HepG2 (cell line): ENCODE results near the gene NDEL1. TPM values are rescaled to one million over a fixed set of nuclear protein-coding genes. Genes with fewer than 3 reads are reported as not detected.

Experiments used
- HNF4G ChIP-seq, 2 experiments: sonication (generic) in 1 of 2; formaldehyde crosslinking in 1 of 2; IDR thresholded peaks; 2 replicates each; pipeline versions ENCODE4 v1.4.0 to v1.6.1; 2011 to 2020; ENCODE audit warnings: borderline replicate concordance in 2 of 2, low read depth in 2 of 2, mild to moderate bottlenecking in 2 of 2, low read length in 1 of 2, missing genetic modification reagents in 1 of 2, moderate library complexity in 1 of 2
- LBX2 ChIP-seq: sonication (generic); formaldehyde crosslinking; IDR thresholded peaks from 2 replicates; pipeline ENCODE4 v1.5.0; 2020; ENCODE audit warnings: missing genetic modification reagents, mild to moderate bottlenecking, borderline replicate concordance
- MED8 ChIP-seq: sonication (generic); formaldehyde crosslinking; IDR thresholded peaks from 2 replicates; pipeline ENCODE4 v1.8.1; 2023; ENCODE audit warnings: mild to moderate bottlenecking, missing genetic modification reagents; ENCODE audit not compliant: insufficient replicate concordance
- NBN ChIP-seq: fragments of 450-650 bp; conservative IDR thresholded peaks from 2 replicates; pipeline ENCODE4 v1.6.1; 2017
- NR1H2 ChIP-seq: sonication (generic); formaldehyde crosslinking; IDR thresholded peaks from 2 replicates; pipeline ENCODE4 v1.8.1; 2022; ENCODE audit warnings: low read depth, missing genetic modification reagents, borderline replicate concordance
- RBM22 ChIP-seq: fragments of 200-400 bp; formaldehyde crosslinking; optimal IDR thresholded peaks from 2 replicates; pipeline ENCODE3; 2017; ENCODE audit warnings: mild to moderate bottlenecking, low read length, moderate library complexity
- RFX5 ChIP-seq: IDR thresholded peaks from 2 replicates; pipeline ENCODE4 v1.6.1; 2011; ENCODE audit warnings: low read depth, low read length, improper control_type of control experiment
- ZNF317 ChIP-seq: sonication (generic); formaldehyde crosslinking; IDR thresholded peaks from 2 replicates; pipeline ENCODE4 v1.5.0; 2020; ENCODE audit warnings: mild to moderate bottlenecking, missing genetic modification reagents
- ZNF451 ChIP-seq: sonication (generic); formaldehyde crosslinking; IDR thresholded peaks from 2 replicates; pipeline ENCODE4 v1.5.0; 2020; ENCODE audit warnings: mild to moderate bottlenecking, missing genetic modification reagents
- polyA plus RNA-seq, 8 experiments: library from polyadenylated mRNA; depleted of rRNA in 3 of 8; stranded (reverse) in 7 of 8; unstranded in 1 of 8; fragments of >200 nt; fragmentation: Illumina TruSeq in 4 of 8; extraction: Trizol in 4 of 8; gene quantifications; 2 replicates each; pipeline versions ENCODE4 v1.2.1 to v1.2.3, GENCODE V29; 2011 to 2016; ENCODE audit warnings: low read depth in 4 of 8, missing spikeins in 1 of 8, mixed read lengths in 1 of 8; ENCODE audit not compliant: insufficient read depth in 1 of 8
- total RNA-seq, 5 experiments: library from RNA; depleted of rRNA; stranded (reverse); fragments of >200 nt; fragmentation: Illumina TruSeq; extraction: Trizol; gene quantifications; 2 replicates each; pipeline ENCODE4 v1.2.3, GENCODE V29; 2016; ENCODE audit warnings: low read depth in 1 of 5
- TF ChIP-seq, protein P1 (sequence below): sonication (generic); formaldehyde crosslinking; IDR thresholded peaks from 2 replicates; pipeline ENCODE4 v1.4.0; 2020; ENCODE audit warnings: missing genetic modification reagents, borderline replicate concordance
- TF ChIP-seq, protein P2 (sequence below): IDR thresholded peaks from 2 replicates; pipeline ENCODE4 v1.6.1; 2012; ENCODE audit warnings: inconsistent platforms
- TF ChIP-seq, protein P3 (sequence below): sonication (generic); formaldehyde crosslinking; IDR thresholded peaks from 2 replicates; pipeline ENCODE4 v1.5.1; 2020; ENCODE audit warnings: mild to moderate bottlenecking, missing genetic modification reagents, moderate library complexity
- TF ChIP-seq, protein P4 (sequence below): sonication (generic); formaldehyde crosslinking; IDR thresholded peaks from 2 replicates; pipeline ENCODE4 v1.9.0; 2022; ENCODE audit warnings: missing genetic modification reagents, mild to moderate bottlenecking, borderline replicate concordance

Gene NDEL1
- total and polyA plus RNA-seq, 2 of the 13 experiments (the other 11 are each of a cell fraction or from before 2014, with no cell fraction given) = 59.8 to 153 TPM

DNA sequence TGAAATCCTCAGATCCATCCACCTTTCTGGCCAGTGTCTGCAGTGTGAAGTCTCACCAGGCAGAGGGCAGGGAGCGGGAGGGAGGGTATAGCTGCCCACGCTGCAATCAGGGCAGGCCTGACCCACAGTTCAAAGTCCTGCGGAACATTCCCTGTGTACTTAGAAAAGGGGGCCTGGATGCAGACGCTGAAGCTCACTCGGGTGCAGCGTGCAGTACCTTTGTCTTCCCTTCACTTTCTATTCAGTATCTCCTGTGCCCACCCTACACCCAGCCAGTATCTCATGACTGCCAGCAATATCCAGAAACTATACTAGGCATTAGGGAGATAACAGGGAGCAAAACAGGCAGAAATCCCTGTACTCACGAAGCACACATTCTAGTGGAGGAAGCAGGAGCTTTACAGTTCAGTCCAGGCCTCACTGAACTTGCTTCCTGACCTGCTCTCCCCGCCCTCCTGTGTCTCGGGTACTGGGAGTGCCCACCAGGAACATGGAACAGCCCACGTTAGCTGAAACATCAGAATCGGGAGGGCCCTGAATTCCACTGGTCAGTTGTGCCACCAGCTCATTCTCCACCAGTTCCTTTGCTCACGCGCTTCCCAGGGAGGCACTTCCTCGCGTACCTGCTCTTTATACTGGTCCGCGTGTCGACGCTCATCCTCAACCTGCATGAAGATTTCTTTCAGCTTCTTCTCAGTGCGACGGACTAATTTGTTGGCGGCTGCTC, 42.2 kb downstream of the NDEL1 start (continued):
- TF ChIP-seq RBM22 (peak; percentile 85), RFX5 (no peak), MED8 (CRISPR knock-in tag) (no peak), ZNF317 (no peak), NBN (no peak), HNF4G (IDR thresholded peaks at IDR 0.05; ENCODE audit: borderline replicate concordance, low read depth, low read length) (0 out of 2 replicates have a peak, but pooled peaks have one; percentile 32), HNF4G (CRISPR knock-in tag; IDR thresholded peaks at IDR 0.05; ENCODE audit: borderline replicate concordance, low read depth) (no peak), NR1H2 (no peak), ZNF451 (CRISPR knock-in tag) (peak; percentile 26; the same call in 1 of the 2 replicates), LBX2 (CRISPR knock-in tag) (no peak)
- TF ChIP-seq, protein P1, sequence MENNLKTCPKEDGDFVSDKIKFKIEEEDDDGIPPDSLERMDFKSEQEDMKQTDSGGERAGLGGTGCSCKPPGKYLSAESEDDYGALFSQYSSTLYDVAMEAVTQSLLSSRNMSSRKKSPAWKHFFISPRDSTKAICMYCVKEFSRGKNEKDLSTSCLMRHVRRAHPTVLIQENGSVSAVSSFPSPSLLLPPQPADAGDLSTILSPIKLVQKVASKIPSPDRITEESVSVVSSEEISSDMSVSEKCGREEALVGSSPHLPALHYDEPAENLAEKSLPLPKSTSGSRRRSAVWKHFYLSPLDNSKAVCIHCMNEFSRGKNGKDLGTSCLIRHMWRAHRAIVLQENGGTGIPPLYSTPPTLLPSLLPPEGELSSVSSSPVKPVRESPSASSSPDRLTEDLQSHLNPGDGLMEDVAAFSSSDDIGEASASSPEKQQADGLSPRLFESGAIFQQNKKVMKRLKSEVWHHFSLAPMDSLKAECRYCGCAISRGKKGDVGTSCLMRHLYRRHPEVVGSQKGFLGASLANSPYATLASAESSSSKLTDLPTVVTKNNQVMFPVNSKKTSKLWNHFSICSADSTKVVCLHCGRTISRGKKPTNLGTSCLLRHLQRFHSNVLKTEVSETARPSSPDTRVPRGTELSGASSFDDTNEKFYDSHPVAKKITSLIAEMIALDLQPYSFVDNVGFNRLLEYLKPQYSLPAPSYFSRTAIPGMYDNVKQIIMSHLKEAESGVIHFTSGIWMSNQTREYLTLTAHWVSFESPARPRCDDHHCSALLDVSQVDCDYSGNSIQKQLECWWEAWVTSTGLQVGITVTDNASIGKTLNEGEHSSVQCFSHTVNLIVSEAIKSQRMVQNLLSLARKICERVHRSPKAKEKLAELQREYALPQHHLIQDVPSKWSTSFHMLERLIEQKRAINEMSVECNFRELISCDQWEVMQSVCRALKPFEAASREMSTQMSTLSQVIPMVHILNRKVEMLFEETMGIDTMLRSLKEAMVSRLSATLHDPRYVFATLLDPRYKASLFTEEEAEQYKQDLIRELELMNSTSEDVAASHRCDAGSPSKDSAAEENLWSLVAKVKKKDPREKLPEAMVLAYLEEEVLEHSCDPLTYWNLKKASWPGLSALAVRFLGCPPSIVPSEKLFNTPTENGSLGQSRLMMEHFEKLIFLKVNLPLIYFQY (CRISPR knock-in tag) = no peak
- TF ChIP-seq, protein P2, sequence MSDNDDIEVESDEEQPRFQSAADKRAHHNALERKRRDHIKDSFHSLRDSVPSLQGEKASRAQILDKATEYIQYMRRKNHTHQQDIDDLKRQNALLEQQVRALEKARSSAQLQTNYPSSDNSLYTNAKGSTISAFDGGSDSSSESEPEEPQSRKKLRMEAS = peak; percentile 40; the same call in 1 of the 2 replicates
- TF ChIP-seq, protein P3, sequence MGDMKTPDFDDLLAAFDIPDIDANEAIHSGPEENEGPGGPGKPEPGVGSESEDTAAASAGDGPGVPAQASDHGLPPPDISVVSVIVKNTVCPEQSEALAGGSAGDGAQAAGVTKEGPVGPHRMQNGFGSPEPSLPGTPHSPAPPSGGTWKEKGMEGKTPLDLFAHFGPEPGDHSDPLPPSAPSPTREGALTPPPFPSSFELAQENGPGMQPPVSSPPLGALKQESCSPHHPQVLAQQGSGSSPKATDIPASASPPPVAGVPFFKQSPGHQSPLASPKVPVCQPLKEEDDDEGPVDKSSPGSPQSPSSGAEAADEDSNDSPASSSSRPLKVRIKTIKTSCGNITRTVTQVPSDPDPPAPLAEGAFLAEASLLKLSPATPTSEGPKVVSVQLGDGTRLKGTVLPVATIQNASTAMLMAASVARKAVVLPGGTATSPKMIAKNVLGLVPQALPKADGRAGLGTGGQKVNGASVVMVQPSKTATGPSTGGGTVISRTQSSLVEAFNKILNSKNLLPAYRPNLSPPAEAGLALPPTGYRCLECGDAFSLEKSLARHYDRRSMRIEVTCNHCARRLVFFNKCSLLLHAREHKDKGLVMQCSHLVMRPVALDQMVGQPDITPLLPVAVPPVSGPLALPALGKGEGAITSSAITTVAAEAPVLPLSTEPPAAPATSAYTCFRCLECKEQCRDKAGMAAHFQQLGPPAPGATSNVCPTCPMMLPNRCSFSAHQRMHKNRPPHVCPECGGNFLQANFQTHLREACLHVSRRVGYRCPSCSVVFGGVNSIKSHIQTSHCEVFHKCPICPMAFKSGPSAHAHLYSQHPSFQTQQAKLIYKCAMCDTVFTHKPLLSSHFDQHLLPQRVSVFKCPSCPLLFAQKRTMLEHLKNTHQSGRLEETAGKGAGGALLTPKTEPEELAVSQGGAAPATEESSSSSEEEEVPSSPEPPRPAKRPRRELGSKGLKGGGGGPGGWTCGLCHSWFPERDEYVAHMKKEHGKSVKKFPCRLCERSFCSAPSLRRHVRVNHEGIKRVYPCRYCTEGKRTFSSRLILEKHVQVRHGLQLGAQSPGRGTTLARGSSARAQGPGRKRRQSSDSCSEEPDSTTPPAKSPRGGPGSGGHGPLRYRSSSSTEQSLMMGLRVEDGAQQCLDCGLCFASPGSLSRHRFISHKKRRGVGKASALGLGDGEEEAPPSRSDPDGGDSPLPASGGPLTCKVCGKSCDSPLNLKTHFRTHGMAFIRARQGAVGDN (CRISPR knock-in tag) = peak; percentile 64
- TF ChIP-seq, protein P4, sequence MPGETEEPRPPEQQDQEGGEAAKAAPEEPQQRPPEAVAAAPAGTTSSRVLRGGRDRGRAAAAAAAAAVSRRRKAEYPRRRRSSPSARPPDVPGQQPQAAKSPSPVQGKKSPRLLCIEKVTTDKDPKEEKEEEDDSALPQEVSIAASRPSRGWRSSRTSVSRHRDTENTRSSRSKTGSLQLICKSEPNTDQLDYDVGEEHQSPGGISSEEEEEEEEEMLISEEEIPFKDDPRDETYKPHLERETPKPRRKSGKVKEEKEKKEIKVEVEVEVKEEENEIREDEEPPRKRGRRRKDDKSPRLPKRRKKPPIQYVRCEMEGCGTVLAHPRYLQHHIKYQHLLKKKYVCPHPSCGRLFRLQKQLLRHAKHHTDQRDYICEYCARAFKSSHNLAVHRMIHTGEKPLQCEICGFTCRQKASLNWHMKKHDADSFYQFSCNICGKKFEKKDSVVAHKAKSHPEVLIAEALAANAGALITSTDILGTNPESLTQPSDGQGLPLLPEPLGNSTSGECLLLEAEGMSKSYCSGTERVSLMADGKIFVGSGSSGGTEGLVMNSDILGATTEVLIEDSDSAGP (CRISPR knock-in tag) = 0 out of 2 replicates have a peak, but pooled peaks have one; percentile 16
